GM21723 (cell line): Measurements from ENCODE around the gene RIPOR3.

ENCODE experiments used
- ATAC-seq: cut with Tn5 transposase; IDR thresholded peaks from one replicate; pipeline ENCODE4 v1.9.1; 2021; ENCODE audit warnings: mild to moderate bottlenecking, moderate library complexity; ENCODE audit not compliant: unreplicated experiment

RIPOR3 gene

GRCh38 chr20:50690650-50691572 is at the start of gene RIPOR3:
TSS of gene RIPOR3 (minus strand) at chr20:50691542. CDS start at chr20:50691128, 414 bp downstream.
- ATAC-seq, result no peak

- ATAC-seq, result no peak
These were observed 46.0 kb upstream of the RIPOR3 start for GRCh38 chr20:50737352-50737751.

- no peak for ATAC-seq
These were observed 44.5 kb upstream of the RIPOR3 start for GRCh38 chr20:50735813-50736212.

- ATAC-seq, result no peak
These were observed 43.7 kb upstream of the RIPOR3 start for GRCh38 chr20:50734730-50735679.

- ATAC-seq, result no peak
These were observed 42.5 kb upstream of the RIPOR3 start for GRCh38 chr20:50733644-50734349.

- no peak for ATAC-seq
These were observed 40.8 kb upstream of the RIPOR3 start for GRCh38 chr20:50731930-50732690.

GRCh38 chr20:50731055-50731929 is 40.0 kb upstream of the RIPOR3 start, which contains the start of gene PARD6B:
TSS of gene PARD6B (plus strand) at chr20:50731580. CDS start at chr20:50731787, 207 bp downstream.
- peak; percentile 84 for ATAC-seq

GRCh38 chr20:50730765-50731054 is 39.4 kb upstream of the RIPOR3 start:
- no peak for ATAC-seq

- no peak for ATAC-seq
These were observed 38.8 kb upstream of the RIPOR3 start for GRCh38 chr20:50729901-50730764.

- ATAC-seq, result no peak
These were observed 37.9 kb upstream of the RIPOR3 start for GRCh38 chr20:50728981-50729874.

GRCh38 chr20:50728486-50728980 is 37.2 kb upstream of the RIPOR3 start:
- ATAC-seq, result no peak

GRCh38 chr20:50727792-50728485 is 36.6 kb upstream of the RIPOR3 start:
- ATAC-seq, result no peak

- no peak for ATAC-seq
These were observed 35.8 kb upstream of the RIPOR3 start for GRCh38 chr20:50726955-50727791.

- no peak for ATAC-seq
These were observed 34.3 kb upstream of the RIPOR3 start for GRCh38 chr20:50725724-50726005.

GRCh38 chr20:50724851-50725723 is 33.7 kb upstream of the RIPOR3 start:
- no peak for ATAC-seq
